ENCODE data around the gene TSHZ2. TPM values are rescaled to one million over a fixed set of nuclear protein-coding genes. Genes with fewer than 3 reads are reported as not detected.

Gene TSHZ2
- total RNA-seq, 4 donors from 2014 or later: 28.6 to 40.1 (median 35.5) TPM

DNA sequence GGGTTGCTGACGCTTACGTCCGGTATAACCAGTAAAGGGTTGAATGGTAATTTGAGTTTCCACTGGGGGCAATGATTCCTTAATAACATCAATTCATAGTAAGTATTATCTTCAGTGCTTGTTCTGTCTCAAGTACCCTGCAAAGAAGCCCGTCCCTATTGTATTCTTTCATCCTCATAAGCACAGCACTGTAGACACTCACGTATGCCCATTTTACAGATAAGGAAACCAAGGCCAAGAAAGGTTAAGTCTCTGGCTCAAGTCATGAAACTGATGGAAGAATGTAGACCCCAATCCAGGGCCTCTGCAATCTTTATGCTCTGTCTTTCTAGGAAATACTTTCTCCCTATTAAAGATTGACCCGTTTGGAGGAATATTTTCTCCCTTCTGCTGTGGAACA lies 370.3 kb downstream of the TSHZ2 start:
- TF ChIP-seq, protein P1, sequence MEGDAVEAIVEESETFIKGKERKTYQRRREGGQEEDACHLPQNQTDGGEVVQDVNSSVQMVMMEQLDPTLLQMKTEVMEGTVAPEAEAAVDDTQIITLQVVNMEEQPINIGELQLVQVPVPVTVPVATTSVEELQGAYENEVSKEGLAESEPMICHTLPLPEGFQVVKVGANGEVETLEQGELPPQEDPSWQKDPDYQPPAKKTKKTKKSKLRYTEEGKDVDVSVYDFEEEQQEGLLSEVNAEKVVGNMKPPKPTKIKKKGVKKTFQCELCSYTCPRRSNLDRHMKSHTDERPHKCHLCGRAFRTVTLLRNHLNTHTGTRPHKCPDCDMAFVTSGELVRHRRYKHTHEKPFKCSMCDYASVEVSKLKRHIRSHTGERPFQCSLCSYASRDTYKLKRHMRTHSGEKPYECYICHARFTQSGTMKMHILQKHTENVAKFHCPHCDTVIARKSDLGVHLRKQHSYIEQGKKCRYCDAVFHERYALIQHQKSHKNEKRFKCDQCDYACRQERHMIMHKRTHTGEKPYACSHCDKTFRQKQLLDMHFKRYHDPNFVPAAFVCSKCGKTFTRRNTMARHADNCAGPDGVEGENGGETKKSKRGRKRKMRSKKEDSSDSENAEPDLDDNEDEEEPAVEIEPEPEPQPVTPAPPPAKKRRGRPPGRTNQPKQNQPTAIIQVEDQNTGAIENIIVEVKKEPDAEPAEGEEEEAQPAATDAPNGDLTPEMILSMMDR (IDR thresholded peaks at IDR 0.05; ENCODE audit: low read depth): no peak

DNA sequence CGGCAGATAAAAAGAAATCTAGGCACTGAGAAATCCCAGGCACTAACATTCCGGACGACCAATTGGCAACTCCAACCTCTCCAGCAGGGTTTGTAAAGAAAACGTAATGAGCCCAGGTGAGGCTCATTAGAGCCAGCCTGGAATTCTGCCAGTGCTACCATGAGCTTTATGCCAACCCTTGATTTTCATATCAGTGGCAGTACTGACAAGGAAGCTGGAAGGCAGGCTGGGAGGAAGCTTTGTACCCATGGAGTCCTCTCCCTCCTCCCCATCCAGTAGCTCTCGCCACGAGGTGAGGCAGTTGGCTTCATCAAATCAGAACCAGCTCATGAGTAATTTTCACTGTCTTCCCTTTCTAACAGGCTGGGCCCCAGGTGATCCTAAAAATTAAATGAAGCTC lies 371.3 kb downstream of the TSHZ2 start:
- TF ChIP-seq, protein P1 (IDR thresholded peaks at IDR 0.05; ENCODE audit: low read depth): no peak

DNA sequence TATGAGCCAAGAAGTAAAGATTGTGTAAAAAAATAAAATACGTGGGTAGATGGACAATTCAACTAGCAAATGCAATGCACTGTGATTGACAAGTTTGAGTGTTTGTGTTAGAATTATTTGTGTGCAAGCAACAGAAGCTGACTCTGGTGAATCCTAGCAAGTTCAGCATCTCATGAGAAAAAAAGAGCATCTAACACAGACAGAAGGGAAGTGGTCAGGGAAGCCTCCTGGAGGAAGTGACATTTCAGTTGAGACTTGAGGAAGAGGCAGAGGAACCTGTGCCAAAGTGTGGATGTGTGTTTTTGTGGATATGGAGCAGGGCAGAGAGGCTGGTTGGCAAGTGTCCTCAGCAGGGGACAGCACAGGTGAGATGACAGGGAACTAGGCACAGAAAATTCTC lies 372.7 kb downstream of the TSHZ2 start:
- TF ChIP-seq, protein P1 (IDR thresholded peaks at IDR 0.05; ENCODE audit: low read depth): no peak

DNA sequence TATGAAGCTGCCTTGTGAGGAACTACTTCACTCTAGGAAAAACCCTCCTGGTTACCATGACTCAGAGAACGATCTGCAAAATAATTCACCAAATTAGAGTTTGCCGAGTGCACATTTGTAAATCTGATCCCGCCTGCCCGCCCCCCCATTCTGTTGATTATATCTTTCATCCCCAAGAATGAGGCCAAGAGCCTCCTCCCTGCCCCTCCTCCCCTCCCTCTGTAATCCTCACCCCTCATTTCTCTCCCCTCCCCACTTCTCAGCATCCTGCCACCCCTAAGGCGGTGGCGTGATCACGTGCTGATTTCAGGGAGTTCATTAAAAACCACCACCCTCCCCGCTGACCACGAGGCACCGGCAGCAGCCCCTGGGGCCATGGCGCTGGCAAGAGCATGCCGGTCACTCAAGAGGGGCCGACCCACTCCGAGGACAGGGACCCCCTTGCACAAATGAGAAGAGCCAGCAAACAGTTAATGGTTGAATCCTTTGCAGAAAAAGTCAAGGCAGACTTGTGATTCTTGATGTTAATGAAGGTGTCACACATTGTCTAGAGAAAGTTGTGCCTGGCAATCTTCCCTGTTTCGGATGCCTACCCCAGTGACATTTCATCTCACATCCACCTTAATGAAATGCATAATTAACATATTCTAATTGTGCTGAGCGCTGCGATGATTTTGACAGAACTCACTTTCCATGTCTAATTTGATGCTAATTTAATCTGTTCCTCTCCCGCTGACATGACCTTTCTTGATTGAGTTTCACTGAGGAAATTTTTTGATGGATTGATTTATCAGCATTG lies 373.6 kb downstream of the TSHZ2 start:
- TF ChIP-seq, protein P1 (IDR thresholded peaks at IDR 0.05; ENCODE audit: low read depth): no peak

DNA sequence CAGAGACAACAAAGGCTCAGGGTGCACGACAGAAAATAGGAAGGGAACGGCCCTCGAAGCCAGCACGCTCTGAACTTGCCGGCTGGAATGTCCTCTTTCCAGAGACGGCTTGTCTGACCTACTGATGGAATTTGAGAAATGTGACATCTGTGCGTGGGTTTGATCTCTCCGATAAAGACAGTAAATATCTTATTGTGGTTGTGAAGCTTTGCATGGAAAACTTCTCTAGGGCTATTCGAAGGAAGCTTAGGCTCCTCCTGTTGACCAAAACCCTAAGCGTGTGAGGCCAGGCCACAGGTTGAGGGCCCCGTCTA lies 374.1 kb downstream of the TSHZ2 start:
- TF ChIP-seq, protein P1 (IDR thresholded peaks at IDR 0.05; ENCODE audit: low read depth): no peak

DNA sequence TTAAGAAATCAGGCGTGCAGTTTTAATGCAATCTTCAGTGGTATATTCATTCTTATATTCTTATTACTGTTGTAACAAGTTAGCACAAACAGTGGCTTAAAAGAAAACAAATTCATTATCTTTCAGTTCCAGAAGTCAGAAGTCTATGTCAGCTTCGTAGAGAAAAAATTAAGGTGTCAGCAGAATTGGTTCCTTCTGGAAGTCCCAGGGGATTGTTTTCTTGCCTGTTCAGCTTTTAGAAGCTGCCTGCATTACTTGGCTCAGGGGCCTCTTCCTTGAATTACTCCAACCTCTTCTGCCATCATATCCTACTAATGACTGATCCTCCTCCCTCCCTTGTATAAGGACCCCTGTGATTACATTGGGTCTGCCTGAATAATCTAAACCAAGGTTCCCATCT lies 377.6 kb downstream of the TSHZ2 start:
- TF ChIP-seq, protein P1 (IDR thresholded peaks at IDR 0.05; ENCODE audit: low read depth): no peak

DNA sequence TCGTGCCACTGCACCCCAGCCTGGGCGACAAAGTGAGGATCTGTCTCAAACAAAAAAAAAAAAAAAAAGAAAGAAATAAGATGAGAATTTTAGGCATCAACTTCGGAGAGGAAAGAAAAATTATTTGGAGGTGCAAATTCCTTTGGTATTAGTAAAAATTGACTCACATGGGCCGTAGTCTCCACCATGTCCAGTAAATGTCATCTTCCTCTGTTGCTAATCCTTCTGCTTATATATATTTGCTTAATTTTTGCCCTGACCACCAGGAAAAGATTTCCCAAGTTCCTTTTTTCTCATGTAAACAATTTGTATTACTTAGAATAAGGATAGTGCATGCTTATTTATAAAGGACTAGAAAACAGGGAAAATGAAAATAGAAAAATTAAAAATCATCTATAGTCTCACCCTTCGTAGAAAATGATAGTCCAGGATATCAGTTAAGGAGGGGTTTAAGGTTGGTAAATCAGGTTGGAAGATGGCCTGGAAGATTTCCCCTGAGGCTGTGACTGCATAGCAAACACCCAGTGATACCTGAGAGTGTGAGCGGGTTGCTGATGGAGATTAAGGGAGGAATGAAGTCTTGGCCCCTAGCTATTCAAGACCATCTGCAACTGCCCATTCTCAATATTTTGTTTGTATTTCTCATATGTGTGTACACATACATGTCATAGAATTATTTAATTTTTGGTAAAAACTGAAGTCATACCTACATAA lies 380.7 kb downstream of the TSHZ2 start:
- TF ChIP-seq, protein P1 (IDR thresholded peaks at IDR 0.05; ENCODE audit: low read depth): no peak
